H7 (cell line): ENCODE results near the gene PLD6. TPM values are rescaled to one million over a fixed set of nuclear protein-coding genes. Genes with fewer than 3 reads are reported as not detected.
"Not testable (repeated sequence)": the region's sequence is repeated elsewhere in the genome, so short reads cannot be mapped to it uniquely, and the experiment has no call there.

Experiments
- DNase-seq: peaks from one replicate; pipeline ENCODE4 v3.0.0; 2012
- H3K27me3 ChIP-seq: 2 replicates; pipeline ENCODE4 v1.6.0; 2011; ENCODE audit warnings: mild to moderate bottlenecking, low read length; ENCODE audit not compliant: control insufficient read depth, insufficient read depth
- H3K36me3 ChIP-seq: replicated peaks from 2 replicates; pipeline ENCODE4 v1.5.1; 2011; ENCODE audit warnings: low read length; ENCODE audit not compliant: control insufficient read depth, insufficient read depth
- H3K4me3 ChIP-seq: 2 replicates; pipeline ENCODE4 v1.5.1; 2011; ENCODE audit warnings: low read depth, mild to moderate bottlenecking, control low read depth, low read length, moderate library complexity; ENCODE audit not compliant: insufficient read depth
- total RNA-seq: library from RNA; depleted of rRNA; stranded (reverse); fragments of >200 nt; shearing (Covaris generic); gene quantifications from 2 replicates; pipeline ENCODE4 v1.2.3, GENCODE V29; 2014

The PLD6 gene
- total RNA-seq, 1 experiment from 2014 or later: 0.17 TPM

DNA sequence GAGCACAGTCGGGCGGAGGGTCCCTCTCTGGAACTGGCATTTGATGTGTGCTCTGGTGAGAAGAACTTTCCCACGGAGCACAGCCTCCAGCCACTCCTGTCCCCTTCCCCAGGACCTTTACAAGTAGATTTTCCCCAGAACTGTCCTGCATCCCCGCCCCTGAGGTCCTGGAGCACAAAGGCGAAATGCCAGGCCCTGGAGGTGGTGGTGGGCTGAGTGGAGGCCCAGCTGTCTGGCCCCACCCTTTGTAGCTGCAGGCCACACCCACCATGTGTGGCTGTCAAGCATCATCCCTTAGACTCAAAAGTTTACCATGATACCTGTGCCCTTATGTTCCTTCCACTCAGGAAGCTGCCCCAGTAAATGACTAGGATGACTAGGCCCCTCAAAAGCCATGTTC, 37.7 kb downstream of the PLD6 start:
- no peaks in the 10 kb centered on the region for H3K27me3 ChIP-seq
- no peak overlapping the region for H3K4me3 ChIP-seq
- peaks cover 14% of the 10 kb centered on the region for H3K36me3 ChIP-seq
- peak; percentile 64 for DNase-seq

DNA sequence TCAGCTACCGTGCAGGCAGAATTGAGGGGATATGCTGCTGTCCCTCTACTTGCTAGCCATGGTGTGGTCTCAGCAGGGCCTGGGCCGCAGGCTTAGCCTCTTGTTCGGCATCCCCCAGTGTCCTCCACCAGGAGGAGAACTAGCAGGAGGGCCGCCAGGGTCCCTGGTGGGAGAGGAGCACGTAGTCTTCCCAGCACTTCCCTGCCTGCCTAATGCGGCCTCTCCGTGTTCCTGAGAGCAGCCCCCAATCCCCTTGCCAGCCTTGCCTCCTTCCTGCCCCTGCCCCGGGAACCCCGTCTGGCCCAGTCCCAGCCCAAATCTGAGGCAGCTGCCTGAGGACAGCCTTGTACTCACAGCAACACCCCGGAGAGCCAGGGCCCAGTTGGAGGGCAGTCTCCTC, 38.1 kb downstream of the PLD6 start:
- H3K4me3 ChIP-seq: no peak overlapping the region
- DNase-seq: peak; percentile 75
- H3K27me3 ChIP-seq: no peaks in the 10 kb centered on the region
- peaks cover 14% of the 10 kb centered on the region for H3K36me3 ChIP-seq

DNA sequence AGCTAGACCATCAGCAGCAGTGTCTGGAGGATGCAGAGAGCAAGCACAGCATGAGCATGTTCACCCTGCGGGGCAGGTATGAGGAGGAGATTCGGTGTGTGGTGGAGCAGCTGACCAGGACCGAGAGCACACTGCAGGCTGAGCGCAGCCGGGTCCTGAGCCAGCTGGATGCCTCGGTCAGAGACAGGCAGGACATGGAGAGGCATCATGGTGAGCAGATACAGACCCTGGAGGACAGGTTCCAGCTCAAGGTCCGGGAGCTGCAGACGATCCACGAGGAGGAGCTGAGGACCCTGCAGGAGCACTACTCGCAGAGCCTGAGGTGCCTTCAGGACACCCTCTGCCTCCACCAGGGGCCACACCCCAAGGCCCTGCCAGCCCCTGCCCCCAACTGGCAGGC, 38.8 kb downstream of the PLD6 start:
- DNase-seq: no peak
- Histone ChIP-seq H3K27me3 (no peaks in the 10 kb centered on the region), H3K36me3 (peaks cover 14% of the 10 kb centered on the region), H3K4me3 (no peak overlapping the region)

DNA sequence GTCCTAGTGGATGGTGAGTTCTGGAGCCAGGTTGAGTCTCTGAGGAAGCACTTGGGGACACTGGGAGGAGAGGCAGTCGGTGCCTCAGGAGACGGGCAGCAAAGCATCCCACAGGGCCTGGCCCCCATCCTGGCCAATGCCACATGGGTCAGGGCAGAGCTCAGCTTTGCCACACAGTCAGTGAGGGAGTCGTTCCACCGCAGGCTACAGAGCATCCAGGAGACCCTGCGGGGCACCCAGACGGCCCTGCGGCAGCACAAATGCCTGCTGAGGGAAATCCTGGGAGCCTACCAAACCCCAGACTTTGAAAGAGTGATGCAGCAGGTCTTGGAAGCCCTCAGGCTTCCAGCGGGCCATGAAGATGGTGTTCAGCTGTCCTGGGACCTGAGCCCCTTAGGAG, 39.7 kb downstream of the PLD6 start:
- Histone ChIP-seq H3K4me3 (no peak overlapping the region), H3K36me3 (peaks cover 19% of the 10 kb centered on the region), H3K27me3 (no peaks in the 10 kb centered on the region)
- DNase-seq: no peak

DNA sequence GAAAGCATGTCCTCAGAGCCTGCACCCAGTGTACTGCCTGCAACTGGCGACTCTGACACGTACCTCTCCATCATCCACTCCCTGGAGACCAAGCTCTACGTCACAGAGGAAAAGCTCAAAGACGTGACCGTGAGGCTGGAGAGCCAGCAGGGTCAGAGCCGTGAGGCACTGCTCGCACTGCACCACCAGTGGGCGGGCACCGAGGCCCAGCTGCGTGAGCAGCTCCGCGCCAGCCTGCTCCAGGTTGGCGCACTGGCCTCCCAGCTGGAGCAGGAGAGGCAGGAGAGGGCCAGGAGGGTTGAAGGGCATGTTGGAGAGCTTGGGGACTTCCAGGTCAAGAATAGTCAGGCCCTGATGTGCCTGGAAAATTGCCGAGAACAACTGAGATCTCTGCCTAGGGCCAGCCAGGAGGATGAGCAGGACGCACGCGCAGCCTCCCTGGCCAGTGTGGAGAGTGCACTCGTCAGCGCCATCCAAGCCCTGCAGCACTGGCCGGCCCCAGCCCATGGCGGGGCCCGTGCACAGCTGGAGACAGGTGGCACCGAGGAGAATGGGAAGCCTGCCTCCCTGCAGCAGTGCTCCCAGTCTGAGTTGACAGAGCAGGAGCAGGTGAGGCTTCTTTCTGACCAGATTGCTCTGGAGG, 40.3 kb downstream of the PLD6 start:
- no peak for DNase-seq
- Histone ChIP-seq H3K36me3 (peaks cover 19% of the 10 kb centered on the region), H3K4me3 (no peak overlapping the region), H3K27me3 (no peaks in the 10 kb centered on the region)

DNA sequence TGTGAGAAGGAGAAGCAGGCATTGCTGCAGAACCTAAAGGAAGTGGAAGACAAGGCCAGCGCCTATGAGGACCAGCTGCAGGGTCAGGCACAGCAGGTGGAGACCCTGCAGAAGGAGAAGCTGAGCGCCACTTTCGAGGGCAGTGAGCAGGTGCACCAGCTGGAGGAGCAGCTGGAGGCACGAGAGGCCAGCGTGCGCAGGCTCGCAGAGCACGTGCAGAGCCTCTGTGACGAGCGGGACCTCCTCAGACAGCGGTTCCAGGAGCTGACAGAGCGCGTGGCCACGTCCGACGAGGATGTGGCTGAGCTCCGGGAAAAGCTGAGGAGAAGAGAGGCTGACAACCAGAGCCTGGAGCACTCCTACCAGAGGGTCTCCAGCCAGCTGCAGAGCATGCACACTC, 41.5 kb downstream of the PLD6 start:
- DNase-seq: no peak
- Histone ChIP-seq H3K27me3 (no peaks in the 10 kb centered on the region), H3K4me3 (no peak overlapping the region), H3K36me3 (peaks cover 23% of the 10 kb centered on the region)

DNA sequence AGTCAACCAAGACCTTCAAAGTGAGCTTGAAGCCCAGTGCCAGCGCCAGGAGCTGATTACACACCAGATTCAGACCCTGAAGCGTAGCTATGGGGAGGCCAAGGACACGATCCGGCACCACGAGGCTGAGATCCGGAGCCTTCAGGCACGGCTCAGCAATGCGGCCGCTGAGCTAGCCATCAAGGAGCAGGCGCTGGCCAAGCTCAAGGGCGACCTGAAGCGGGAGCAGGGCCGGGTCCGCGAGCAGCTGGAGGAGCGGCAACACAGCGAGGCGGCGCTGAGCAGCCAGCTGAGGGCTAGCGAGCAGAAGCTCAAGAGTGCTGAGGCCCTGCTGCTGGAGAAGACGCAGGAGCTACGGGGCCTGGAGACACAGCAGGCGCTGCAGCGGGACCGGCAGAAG, 42.0 kb downstream of the PLD6 start:
- H3K27me3 ChIP-seq: no peaks in the 10 kb centered on the region
- H3K4me3 ChIP-seq: no peak overlapping the region
- H3K36me3 ChIP-seq: peaks cover 23% of the 10 kb centered on the region
- DNase-seq: no peak

DNA sequence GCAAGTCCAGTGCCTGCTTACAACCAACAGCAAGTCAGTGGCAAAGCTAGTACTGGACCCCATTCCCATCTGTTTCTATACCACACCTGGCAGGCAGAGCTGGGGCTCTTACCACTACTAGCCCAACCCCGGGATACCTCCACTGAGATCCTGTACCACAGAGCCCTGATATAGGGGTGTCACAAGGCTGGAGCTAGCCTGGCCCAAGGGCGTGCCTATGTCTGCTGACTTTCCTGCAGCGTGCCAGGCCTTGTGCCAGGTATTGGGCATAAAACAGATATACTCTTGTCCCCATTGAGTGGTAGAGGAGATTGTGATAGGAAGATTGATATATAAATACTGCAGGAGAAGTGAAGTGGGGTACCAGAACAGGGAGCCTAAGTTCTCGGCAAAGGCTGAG, 44.4 kb downstream of the PLD6 start:
- peaks cover 24% of the 10 kb centered on the region for H3K36me3 ChIP-seq

DNA sequence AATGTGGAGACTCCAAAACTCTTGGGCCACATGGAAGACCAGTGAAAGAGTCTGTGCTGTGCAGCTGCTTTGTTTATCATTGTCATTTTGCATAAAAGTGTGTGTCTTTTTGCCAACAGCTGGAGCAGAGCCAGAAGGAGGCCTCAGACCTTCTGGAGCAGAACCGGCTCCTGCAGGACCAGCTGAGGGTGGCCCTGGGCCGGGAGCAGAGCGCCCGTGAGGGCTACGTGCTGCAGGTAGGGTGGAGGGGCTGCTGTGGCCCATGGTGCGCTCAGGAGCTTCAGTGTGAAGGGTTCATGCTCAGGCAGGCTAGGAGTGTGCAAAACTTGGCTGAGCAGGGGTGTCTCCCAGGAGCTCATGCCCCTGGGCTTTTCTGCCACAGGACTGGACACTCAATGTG, 45.0 kb downstream of the PLD6 start:
- H3K27me3 ChIP-seq: no peaks in the 10 kb centered on the region
- peaks cover 23% of the 10 kb centered on the region for H3K36me3 ChIP-seq
- DNase-seq: no peak
- H3K4me3 ChIP-seq: no peak overlapping the region

More for the DNA sequence above, 44.4 kb downstream of the PLD6 start:
- DNase-seq: no peak
- H3K4me3 ChIP-seq: no peak overlapping the region
- no peaks in the 10 kb centered on the region for H3K27me3 ChIP-seq

DNA sequence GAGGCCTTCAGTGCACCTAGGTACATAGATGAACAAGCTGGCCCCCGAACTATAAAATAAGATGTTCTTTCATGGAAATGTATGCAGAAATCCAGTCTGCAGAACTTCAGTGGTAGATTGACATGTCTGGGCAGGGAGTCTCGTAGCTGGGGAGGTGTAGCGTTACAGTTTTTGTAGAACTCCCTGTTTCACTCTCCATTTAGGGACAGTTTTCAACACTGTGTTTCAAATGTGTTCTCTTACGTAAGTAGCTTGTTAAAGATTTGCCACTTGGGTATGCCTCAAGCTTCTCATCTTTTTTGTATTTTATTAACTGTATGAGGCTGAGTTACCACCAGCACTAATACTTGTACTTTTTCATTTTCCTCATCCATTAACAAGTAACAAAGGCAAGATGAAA, 46.6 kb downstream of the PLD6 start:
- no peak for DNase-seq
- Histone ChIP-seq H3K36me3 (peaks cover 23% of the 10 kb centered on the region), H3K27me3 (no peaks in the 10 kb centered on the region), H3K4me3 (no peak overlapping the region)

DNA sequence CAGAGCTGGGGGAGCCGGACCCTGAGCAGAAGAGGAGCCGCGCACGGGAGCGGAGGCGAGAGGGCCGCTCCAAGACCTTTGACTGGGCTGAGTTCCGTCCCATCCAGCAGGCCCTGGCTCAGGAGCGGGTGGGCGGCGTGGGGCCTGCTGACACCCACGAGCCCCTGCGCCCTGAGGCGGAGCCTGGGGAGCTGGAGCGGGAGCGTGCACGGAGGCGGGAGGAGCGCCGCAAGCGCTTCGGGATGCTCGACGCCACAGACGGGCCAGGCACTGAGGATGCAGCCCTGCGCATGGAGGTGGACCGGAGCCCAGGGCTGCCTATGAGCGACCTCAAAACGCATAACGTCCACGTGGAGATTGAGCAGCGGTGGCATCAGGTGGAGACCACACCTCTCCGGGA, 47.6 kb downstream of the PLD6 start:
- not testable (repeated sequence) for DNase-seq, H3K27me3 ChIP-seq, H3K4me3 ChIP-seq
- H3K36me3 ChIP-seq: peaks cover 29% of the 10 kb centered on the region

DNA sequence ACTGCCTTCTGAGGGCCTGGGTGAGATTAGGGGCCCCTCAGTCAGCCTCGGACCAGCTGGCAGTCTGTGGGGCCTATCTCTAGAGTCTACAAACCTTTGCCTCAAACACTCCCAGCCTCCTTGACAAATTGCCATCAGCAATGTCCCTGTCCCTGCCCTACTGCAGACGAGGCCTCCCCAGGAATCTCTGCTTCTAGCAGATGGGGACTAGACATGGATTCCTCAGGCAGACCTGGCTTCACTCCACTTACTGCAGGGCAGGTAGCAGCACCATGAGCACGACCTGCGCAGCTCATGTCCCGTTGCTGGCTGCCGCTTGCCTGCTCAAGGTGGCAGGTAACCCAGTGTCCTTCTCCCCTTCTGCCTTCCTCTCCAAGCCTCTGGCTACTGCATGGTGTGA, 49.1 kb downstream of the PLD6 start:
- no peak for DNase-seq

DNA sequence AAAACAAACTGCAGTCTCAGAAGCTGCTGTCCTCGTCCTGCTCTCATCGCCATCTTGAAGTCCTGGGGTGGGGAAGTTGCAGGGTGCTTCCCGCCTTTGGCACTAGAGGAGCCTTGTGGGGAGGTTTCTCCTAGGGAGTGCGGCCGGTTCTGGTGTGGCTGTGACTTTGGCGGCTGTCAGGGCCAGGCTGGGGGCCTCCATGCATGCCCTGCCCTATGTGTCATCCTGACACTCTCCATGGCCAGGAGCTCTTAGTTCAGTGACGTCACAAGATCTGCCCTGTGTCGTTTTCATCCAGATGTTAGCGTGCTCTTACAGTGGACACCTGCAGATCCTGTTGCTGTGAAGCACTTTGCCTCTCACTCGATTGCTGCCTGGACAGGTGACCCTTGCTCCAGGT, 49.6 kb downstream of the PLD6 start:
- H3K4me3 ChIP-seq: no peak overlapping the region
- no peak for DNase-seq
- peaks cover 32% of the 10 kb centered on the region for H3K36me3 ChIP-seq
- H3K27me3 ChIP-seq: no peaks in the 10 kb centered on the region

More for the DNA sequence above, 49.1 kb downstream of the PLD6 start:
- Histone ChIP-seq H3K4me3 (no peak overlapping the region), H3K27me3 (no peaks in the 10 kb centered on the region), H3K36me3 (peaks cover 32% of the 10 kb centered on the region)

DNA sequence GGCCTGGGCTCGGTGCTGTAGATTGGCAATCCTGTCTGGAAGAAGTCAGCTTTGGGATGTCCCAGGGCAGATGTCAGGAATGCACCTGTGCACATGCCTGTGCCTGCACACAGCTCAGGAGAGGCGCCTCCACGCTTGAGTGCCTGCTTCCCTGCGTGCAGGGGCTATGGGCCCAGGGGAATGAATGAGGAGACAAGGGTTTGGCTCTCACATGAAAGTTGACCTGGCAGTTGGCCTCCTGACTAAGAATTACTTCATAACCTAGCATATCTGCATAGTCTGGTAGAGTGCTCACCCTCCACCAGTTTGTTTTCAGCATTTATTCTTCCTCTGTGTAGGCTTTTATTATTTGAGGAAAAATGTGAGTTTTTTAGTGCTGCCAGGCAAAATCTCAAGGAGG, 50.0 kb downstream of the PLD6 start:
- no peaks in the 10 kb centered on the region for H3K27me3 ChIP-seq
- DNase-seq: no peak
- no peak overlapping the region for H3K4me3 ChIP-seq
- H3K36me3 ChIP-seq: peaks cover 32% of the 10 kb centered on the region

DNA sequence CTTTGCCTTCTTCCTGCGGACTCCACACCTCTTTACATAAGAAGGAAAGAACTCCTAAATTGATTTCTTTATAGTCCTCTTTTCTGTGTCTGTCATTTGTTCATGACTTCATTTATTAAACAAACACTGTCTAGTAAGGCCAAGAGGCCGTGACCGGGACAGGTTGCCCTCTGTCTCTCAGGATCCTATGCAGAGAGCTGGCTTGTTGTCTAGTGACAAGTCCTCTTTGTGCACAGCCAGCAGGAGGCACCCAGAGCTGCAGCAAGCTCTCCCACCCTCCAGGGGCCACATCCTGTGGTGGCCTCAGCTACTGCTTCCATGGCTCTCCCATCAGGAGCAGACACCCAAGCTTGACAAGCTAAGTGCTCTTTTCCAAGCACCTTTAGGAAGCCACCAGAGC, 50.6 kb downstream of the PLD6 start:
- no peaks in the 10 kb centered on the region for H3K27me3 ChIP-seq
- H3K4me3 ChIP-seq: no peak overlapping the region
- no peak for DNase-seq
- peaks cover 30% of the 10 kb centered on the region for H3K36me3 ChIP-seq

DNA sequence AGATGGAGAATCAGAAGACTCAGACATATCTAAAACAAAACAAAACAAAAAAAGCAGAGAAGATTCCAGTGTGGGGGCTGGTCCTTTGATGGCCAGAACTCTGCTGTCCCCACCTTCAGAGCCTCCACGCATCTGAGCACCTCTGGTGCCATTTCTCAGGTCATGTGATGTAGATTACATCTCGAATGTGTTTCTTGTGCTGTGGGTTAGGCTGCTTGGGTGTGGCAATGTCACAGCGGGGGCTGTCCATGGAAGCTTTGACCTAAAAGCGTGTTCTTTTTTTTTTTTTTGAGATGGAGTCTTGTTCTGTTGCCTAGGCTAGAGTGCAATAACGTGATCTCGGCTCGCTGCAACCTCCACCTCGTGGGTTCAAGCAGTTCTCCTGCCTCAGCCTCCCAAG, 51.2 kb downstream of the PLD6 start:
- no peak for DNase-seq
- H3K27me3 ChIP-seq: no peaks in the 10 kb centered on the region

More for the DNA sequence above, 51.2 kb downstream of the PLD6 start:
- H3K36me3 ChIP-seq: peaks cover 29% of the 10 kb centered on the region
- H3K4me3 ChIP-seq: no peak overlapping the region
